Keratinocyte (primary cell): ENCODE data around the gene HYAL4. TPM values are rescaled to one million over a fixed set of nuclear protein-coding genes. Genes with fewer than 3 reads are reported as not detected.

ENCODE experiments used
- DNase-seq: peaks from one replicate; pipeline ENCODE4 v3.0.0-alpha.2; 2011; ENCODE audit warnings: low read depth, missing footprints, low spot score
- FAIRE-seq: peaks from 2 replicates; lab custom pipeline; 2011; peaks lifted over from hg19 to GRCh38; lab: Jason Lieb, UNC
- H2AFZ ChIP-seq: 2 replicates; pipeline ENCODE4 v1.6.0; 2012; ENCODE audit warnings: low read length, control low read depth, inconsistent platforms; ENCODE audit not compliant: control insufficient read depth
- H3K27ac ChIP-seq: 2 replicates; pipeline ENCODE4 v1.5.1; 2011; ENCODE audit warnings: low read length; ENCODE audit not compliant: control insufficient read depth, insufficient read depth
- H3K27me3 ChIP-seq: 3 replicates; pipeline ENCODE4 v1.6.0; 2011; ENCODE audit warnings: low read length; ENCODE audit not compliant: control insufficient read depth, insufficient read depth; ENCODE audit errors: extremely low read depth
- H3K36me3 ChIP-seq, 2 experiments: 2 replicates in 1 of 2; 3 replicates in 1 of 2; pipeline ENCODE4 v1.5.1; 2011; ENCODE audit warnings: low read length in 2 of 2, mild to moderate bottlenecking in 1 of 2; ENCODE audit not compliant: control insufficient read depth in 2 of 2, insufficient read depth in 2 of 2; ENCODE audit errors: extremely low read depth in 1 of 2
- H3K4me1 ChIP-seq: 3 replicates; pipeline ENCODE4 v1.5.1; 2011; ENCODE audit warnings: low read length; ENCODE audit not compliant: control insufficient read depth, insufficient read depth; ENCODE audit errors: extremely low read depth
- H3K4me2 ChIP-seq: 3 replicates; pipeline ENCODE4 v1.6.0; 2011; ENCODE audit warnings: low read depth, low read length; ENCODE audit not compliant: control insufficient read depth, insufficient read depth; ENCODE audit errors: extremely low read depth
- H3K4me3 ChIP-seq, 3 experiments: fragments of 200-600 bp in 1 of 3; sonication (generic) in 1 of 3; 2 replicates in 2 of 3; 3 replicates in 1 of 3; pipeline ENCODE4 v1.5.1; 2011 to 2016; ENCODE audit warnings: low read length in 3 of 3, mild to moderate bottlenecking in 3 of 3, control low read depth in 2 of 3, inconsistent platforms in 1 of 3, low read depth in 1 of 3, mixed read lengths in 1 of 3, mixed run types in 1 of 3, moderate library complexity in 1 of 3; ENCODE audit not compliant: control insufficient read depth in 2 of 3, insufficient read depth in 2 of 3; ENCODE audit errors: extremely low read depth in 1 of 3
- H3K79me2 ChIP-seq: 2 replicates; pipeline ENCODE4 v1.6.0; 2012; ENCODE audit warnings: low read length; ENCODE audit not compliant: control insufficient read depth, insufficient read depth
- H3K9ac ChIP-seq: 3 replicates; pipeline ENCODE4 v1.6.0; 2011; ENCODE audit warnings: low read length; ENCODE audit not compliant: control insufficient read depth, insufficient read depth; ENCODE audit errors: extremely low read depth
- H3K9me1 ChIP-seq: 3 replicates; pipeline ENCODE4 v1.6.0; 2011; ENCODE audit warnings: low read length; ENCODE audit not compliant: control insufficient read depth, insufficient read depth; ENCODE audit errors: extremely low read depth
- H3K9me3 ChIP-seq: 2 replicates; pipeline ENCODE4 v1.5.1; 2012; ENCODE audit warnings: low read depth, low read length; ENCODE audit not compliant: control insufficient read depth
- H4K20me1 ChIP-seq: 3 replicates; pipeline ENCODE4 v1.6.0; 2011; ENCODE audit warnings: low read length; ENCODE audit not compliant: control insufficient read depth, insufficient read depth; ENCODE audit errors: extremely low read depth
- CTCF ChIP-seq, 3 experiments: IDR thresholded peaks in 1 of 3; conservative IDR thresholded peaks in 1 of 3; optimal IDR thresholded peaks in 1 of 3; 2 replicates in 2 of 3; 3 replicates in 1 of 3; pipeline versions ENCODE3 to v1.5.1; 2011; ENCODE audit warnings: low read length in 3 of 3, mild to moderate bottlenecking in 3 of 3, moderate library complexity in 2 of 3, control low read depth in 1 of 3, inconsistent platforms in 1 of 3; ENCODE audit not compliant: insufficient read depth in 2 of 3; ENCODE audit errors: extremely low read depth in 1 of 3
- EZH2 ChIP-seq: IDR thresholded peaks from one replicate; pipeline ENCODE4 v1.6.1; 2012; ENCODE audit warnings: inconsistent platforms, mild to moderate bottlenecking, low read length, moderate library complexity
- dilution Hi-C: fragments of 300-500 bp; cut with MboI; formaldehyde crosslinking; loops from one replicate; pipeline ENCODE4 v1.7.0; 2020; ENCODE audit warnings: low sequenced_read_pairs; ENCODE audit not compliant: extremely low pct_ligation_motif_present
- polyA plus RNA-seq, 5 experiments: library from polyadenylated mRNA; depleted of rRNA in 3 of 5; stranded (reverse) in 3 of 5; stranded (forward) in 1 of 5; unstranded in 1 of 5; fragments of >200 nt; gene quantifications; 1 replicate in 1 of 5; 2 replicates in 3 of 5; 3 replicates in 1 of 5; pipeline versions ENCODE4 v1.2.1 to v1.2.3, GENCODE V29; 2011 to 2012; ENCODE audit warnings: missing spikeins in 2 of 5, low read depth in 1 of 5, low replicate concordance in 1 of 5

The HYAL4 gene
- polyA plus RNA-seq, 1 donor (not counting 4 experiments of a cell fraction or from before 2014, with no cell fraction given): 0.26 TPM

- TF ChIP-seq CTCF (optimal IDR thresholded peaks at IDR 0.05 in 1 of 3, IDR thresholded peaks at IDR 0.05 in 1 of 3, conservative IDR thresholded peaks at IDR 0.05 in 1 of 3; ENCODE audit: extremely low read depth in 1 of 3, insufficient read depth in 2 of 3, low read length in 3 of 3): peak in 2 of 3 experiments; percentile 33 to 34
- no peak for TF ChIP-seq EZH2
- Histone ChIP-seq H3K9ac (no peak overlapping the region), H2AFZ (no peak overlapping the region), H4K20me1 (no peaks in the 10 kb centered on the region), H3K4me1 (no peaks in the 10 kb centered on the region), H3K9me1 (no peaks in the 10 kb centered on the region), H3K36me3 (no peaks in the 10 kb centered on the region), H3K9me3 (no peaks in the 10 kb centered on the region), H3K4me2 (no peak overlapping the region), H3K79me2 (no peaks in the 10 kb centered on the region), H3K4me3 (no peak overlapping the region), H3K27ac (no peak overlapping the region), H3K27me3 (peaks cover 4% of the 10 kb centered on the region)
- DNase-seq (no peak), FAIRE-seq (peak; percentile 53)
- dilution Hi-C loops: no loop called here
Observed at GRCh38 chr7:123916240-123916724, 71.3 kb downstream of the HYAL4 start.

GRCh38 chr7:123917878-123918277 is 72.9 kb downstream of the HYAL4 start:
- Histone ChIP-seq H3K4me2 (no peak overlapping the region), H3K27me3 (peaks cover 4% of the 10 kb centered on the region), H3K79me2 (no peaks in the 10 kb centered on the region), H3K9me1 (no peaks in the 10 kb centered on the region), H3K9me3 (no peaks in the 10 kb centered on the region), H3K27ac (no peak overlapping the region), H3K36me3 (no peaks in the 10 kb centered on the region), H3K4me1 (no peaks in the 10 kb centered on the region), H2AFZ (no peak overlapping the region), H3K9ac (no peak overlapping the region), H4K20me1 (no peaks in the 10 kb centered on the region), H3K4me3 (no peak overlapping the region)
- dilution Hi-C loops: no loop called here
- no peak for FAIRE-seq
- TF ChIP-seq CTCF (optimal IDR thresholded peaks at IDR 0.05 in 1 of 3, IDR thresholded peaks at IDR 0.05 in 1 of 3, conservative IDR thresholded peaks at IDR 0.05 in 1 of 3; ENCODE audit: extremely low read depth in 1 of 3, insufficient read depth in 2 of 3, low read length in 3 of 3) (no peak), EZH2 (no peak)
- DNase-seq: no peak
